ENCODE measurements around the gene BICRA. TPM values are rescaled to one million over a fixed set of nuclear protein-coding genes. Genes with fewer than 3 reads are reported as not detected.
"Not testable (repeated sequence)": the region's sequence is repeated elsewhere in the genome, so short reads cannot be mapped to it uniquely, and the experiment has no call there.

BICRA gene
- total RNA-seq, 2 donors from 2014 or later, result 32.1 to 34.8 TPM

DNA sequence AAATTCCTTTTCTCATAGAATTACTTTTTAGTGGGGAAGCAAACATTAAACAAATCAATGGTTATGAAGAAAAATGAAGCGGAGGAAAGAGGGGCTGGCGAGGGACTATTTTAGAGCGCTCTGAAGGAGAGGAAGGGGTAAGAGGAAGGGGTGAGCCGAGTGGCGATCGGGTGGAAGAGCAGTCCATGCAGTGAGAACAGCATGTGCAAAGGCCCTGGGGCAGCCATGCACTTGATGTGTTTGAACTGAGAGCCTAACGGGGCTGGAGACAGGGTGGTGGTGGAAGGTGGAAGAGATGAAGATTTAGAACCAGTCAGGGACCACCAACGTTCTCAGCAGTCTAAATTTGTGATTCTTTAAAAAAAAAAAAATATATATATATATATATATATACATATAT is 122.0 kb downstream of the BICRA start:
- ATAC-seq (no peak), DNase-seq (no peak)
- no peak overlapping the region for H3K27ac Mint-ChIP-seq
- H3K4me1 Mint-ChIP-seq, result peaks cover 19% of the 10 kb centered on the region
- H3K27me3 Mint-ChIP-seq, result peaks cover 38% of the 10 kb centered on the region
- no peaks in the 10 kb centered on the region for H3K9me3 ChIP-seq (ENCODE audit: control insufficient read depth, low read length, poor library complexity, severe bottlenecking)
- H3K36me3 Mint-ChIP-seq (ENCODE audit: low read depth), result peaks cover 4% of the 10 kb centered on the region
- no peak overlapping the region for H3K4me3 Mint-ChIP-seq

DNA sequence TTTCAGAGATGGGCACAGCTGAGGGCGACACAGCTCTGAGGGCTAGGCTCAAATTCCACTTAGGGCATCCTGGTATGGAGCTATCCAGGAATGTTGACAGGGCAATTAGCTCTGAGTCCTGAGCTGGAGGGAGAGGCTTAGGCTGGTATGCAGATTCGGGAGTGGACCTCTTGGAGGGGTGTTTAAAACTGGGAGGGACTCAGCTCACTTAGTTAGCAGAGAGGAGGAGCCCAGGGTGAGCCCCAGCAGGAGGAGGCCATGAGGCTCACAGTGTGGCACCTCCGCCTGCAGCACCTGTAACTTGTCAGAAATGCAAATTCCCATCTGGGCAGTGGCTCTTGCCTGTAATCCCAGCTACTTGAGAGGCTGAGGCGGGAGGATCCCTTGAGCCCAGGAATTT is 126.2 kb downstream of the BICRA start:
- H3K27ac Mint-ChIP-seq, result no peak overlapping the region
- no peaks in the 10 kb centered on the region for H3K36me3 Mint-ChIP-seq (ENCODE audit: low read depth)
- H3K9me3 ChIP-seq (ENCODE audit: control insufficient read depth, low read length, poor library complexity, severe bottlenecking), result no peaks in the 10 kb centered on the region
- DNase-seq (no peak), ATAC-seq (no peak)
- no peak overlapping the region for H3K4me3 Mint-ChIP-seq
- peaks cover 17% of the 10 kb centered on the region for H3K27me3 Mint-ChIP-seq
- peaks cover 8% of the 10 kb centered on the region for H3K4me1 Mint-ChIP-seq

DNA sequence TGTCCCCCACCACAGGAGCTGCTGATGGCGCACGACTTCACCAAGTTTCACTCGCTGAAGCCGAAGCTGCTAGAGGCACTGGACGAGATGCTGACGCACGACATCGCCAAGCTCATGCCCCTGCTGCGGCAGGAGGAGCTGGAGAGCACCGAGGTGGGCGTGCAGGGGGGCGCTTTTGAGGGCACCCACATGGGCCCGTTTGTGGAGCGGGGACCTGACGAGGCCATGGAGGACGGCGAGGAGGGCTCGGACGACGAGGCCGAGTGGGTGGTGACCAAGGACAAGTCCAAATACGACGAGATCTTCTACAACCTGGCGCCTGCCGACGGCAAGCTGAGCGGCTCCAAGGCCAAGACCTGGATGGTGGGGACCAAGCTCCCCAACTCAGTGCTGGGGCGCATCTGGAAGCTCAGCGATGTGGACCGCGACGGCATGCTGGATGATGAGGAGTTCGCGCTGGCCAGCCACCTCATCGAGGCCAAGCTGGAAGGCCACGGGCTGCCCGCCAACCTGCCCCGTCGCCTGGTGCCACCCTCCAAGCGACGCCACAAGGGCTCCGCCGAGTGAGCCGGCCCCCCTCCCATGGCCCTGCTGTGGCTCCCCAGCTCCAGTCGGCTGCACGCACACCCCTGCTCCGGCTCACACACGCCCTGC is 132.1 kb downstream of the BICRA start:
- peak overlapping the region; percentile 21 for H3K27ac Mint-ChIP-seq

DNA sequence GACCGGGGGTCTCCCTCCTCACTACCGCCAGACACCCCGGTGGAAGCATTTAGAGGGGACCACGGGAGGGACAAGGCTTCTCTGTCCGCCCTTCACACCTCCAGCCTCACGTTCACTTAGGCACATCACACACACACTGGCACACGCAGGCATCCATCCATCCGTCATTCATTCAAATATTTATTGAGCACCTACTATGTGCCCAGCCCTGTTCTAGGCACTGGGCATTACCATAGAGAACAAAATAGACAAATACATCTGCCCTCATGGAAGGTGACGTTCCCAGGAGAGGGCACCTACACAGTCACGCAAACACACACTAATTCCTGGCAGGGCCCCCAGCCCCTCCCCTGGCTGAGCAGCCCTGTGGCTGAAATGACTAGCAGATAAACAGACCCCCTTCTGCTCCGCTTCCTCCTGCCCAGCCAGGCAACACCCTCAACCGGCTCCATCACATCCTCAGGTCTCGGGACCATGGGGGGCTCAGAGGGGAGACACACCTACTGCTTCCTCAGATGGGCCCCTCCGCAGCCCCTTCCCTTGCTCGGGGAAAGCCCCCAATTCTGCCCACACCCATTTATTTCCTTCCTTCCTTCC is 132.7 kb downstream of the BICRA start:
- DNase-seq (no peak), ATAC-seq (no peak)
- Mint-ChIP-seq H3K36me3 (ENCODE audit: low read depth) (peaks cover 2% of the 10 kb centered on the region), H3K4me3 (peak overlapping the region; percentile 41), H3K27ac (no peak overlapping the region), H3K27me3 (no peaks in the 10 kb centered on the region), H3K4me1 (peaks cover 14% of the 10 kb centered on the region)
- H3K9me3 ChIP-seq (ENCODE audit: control insufficient read depth, low read length, poor library complexity, severe bottlenecking), result no peaks in the 10 kb centered on the region

More for the DNA sequence above, 132.1 kb downstream of the BICRA start:
- ATAC-seq (no peak), DNase-seq (no peak)
- Mint-ChIP-seq H3K4me1 (peaks cover 14% of the 10 kb centered on the region), H3K36me3 (ENCODE audit: low read depth) (peaks cover 2% of the 10 kb centered on the region), H3K27me3 (no peaks in the 10 kb centered on the region), H3K4me3 (no peak overlapping the region)
- H3K9me3 ChIP-seq (ENCODE audit: control insufficient read depth, low read length, poor library complexity, severe bottlenecking), result no peaks in the 10 kb centered on the region

DNA sequence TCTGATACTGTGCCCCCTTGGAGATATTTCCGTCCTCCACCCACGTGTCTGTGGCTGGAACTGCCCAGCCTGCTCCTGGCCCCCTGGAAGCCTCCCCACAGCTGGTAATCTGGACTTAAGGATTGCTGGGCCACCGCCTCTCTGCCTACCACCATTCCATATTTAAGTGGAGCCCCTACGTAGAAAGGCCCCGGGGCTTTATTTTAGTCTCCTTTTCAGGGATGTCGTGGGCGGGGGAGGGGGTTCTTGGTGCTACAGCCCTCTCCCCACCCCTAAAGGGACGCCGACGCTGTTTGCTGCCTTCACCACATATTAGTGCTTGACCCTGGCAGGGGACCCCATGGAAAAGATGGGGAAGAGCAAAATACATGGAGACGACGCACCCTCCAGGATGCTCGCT is 133.7 kb downstream of the BICRA start:
- ATAC-seq (no peak), DNase-seq (no peak)
- peaks cover 14% of the 10 kb centered on the region for H3K4me1 Mint-ChIP-seq
- H3K27me3 Mint-ChIP-seq, result no peaks in the 10 kb centered on the region
- H3K4me3 Mint-ChIP-seq, result peak overlapping the region; percentile 79
- H3K9me3 ChIP-seq (ENCODE audit: control insufficient read depth, low read length, poor library complexity, severe bottlenecking), result no peaks in the 10 kb centered on the region
- no peak overlapping the region for H3K27ac Mint-ChIP-seq
- peaks cover 2% of the 10 kb centered on the region for H3K36me3 Mint-ChIP-seq (ENCODE audit: low read depth)

DNA sequence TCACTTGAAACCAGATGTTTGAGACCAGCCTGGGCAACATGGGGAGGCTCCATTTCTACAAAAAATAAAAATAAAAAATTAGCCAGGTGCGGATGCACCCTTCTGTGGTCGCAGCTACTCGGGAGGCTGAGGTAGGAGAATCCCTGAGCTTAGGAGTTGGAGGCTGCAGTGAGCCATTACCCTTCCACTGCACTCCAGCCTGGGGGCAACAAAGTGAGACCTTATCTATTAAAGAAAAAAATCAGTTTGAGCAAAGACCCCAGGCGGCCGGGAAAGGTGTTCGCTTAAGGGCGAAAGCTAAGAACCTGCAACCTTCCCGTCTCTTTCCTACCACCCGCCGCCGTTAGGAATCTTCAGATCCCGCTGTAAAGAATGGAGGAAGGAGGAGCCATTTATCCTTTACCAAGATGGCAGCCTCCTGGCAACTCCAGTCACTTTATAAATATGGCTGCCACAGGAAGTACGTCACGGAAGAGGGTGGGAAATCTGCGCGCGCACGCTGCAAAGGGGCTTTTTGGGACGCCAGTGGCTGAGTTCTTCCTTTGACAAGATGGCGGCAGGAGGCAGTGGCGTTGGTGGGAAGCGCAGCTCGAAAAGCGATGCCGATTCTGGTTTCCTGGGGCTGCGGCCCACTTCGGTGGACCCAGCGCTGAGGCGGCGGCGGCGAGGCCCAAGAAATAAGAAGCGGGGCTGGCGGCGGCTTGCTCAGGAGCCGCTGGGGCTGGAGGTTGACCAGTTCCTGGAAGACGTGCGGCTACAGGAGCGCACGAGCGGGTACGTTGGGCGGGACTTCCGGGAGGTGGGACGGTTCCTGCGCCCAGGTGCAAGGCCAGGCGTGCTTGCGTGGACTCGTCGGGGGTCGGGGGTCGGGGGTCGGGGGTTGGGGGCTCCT is 136.3 kb downstream of the BICRA start, which contains the start of gene NOP53:
Gene NOP53 (plus strand): TSS at position 537 of the 892 bp plus-strand sequence. CDS start 14 bp downstream, at position 551.
- Mint-ChIP-seq H3K4me3 (peak within 1 kb of the TSS; percentile 99), H3K36me3 (ENCODE audit: low read depth) (peaks cover 2% of the 10 kb centered on the region), H3K27me3 (no peaks in the 10 kb centered on the region), H3K4me1 (peaks cover 24% of the 10 kb centered on the region), H3K27ac (peak within 1 kb of the TSS; percentile 99)
- DNase-seq, result peak; percentile 90 to 94 (median 93)
- no peaks in the 10 kb centered on the region for H3K9me3 ChIP-seq (ENCODE audit: control insufficient read depth, low read length, poor library complexity, severe bottlenecking)
- ATAC-seq, result peak; percentile 85

DNA sequence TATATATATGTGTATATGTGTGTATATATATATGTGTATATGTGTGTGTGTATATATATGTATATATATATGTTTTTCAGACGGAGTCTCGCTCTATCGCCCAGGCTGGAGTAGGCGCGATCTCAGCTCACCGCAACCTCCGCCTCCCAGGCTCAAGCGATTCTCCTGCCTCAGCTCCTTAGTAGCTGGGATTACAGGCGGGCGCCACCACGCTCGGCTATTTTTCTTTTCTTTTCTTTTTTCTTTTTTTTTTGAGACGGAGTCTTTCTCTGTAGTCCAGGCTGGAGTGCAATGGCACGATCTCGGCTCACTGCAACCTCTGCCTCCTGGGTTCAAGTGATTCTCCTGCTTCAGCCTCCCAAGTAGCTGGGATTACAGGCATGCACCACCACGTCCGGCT is 137.2 kb downstream of the BICRA start:
- H3K27ac Mint-ChIP-seq, result peak overlapping the region; percentile 99
- H3K4me3 Mint-ChIP-seq, result peak overlapping the region; percentile 99
- DNase-seq; H3K9me3 ChIP-seq (ENCODE audit: control insufficient read depth, low read length, poor library complexity, severe bottlenecking); H3K27me3 Mint-ChIP-seq; ATAC-seq; H3K36me3 Mint-ChIP-seq (ENCODE audit: low read depth): not testable (repeated sequence)
- peaks cover 27% of the 10 kb centered on the region for H3K4me1 Mint-ChIP-seq

DNA sequence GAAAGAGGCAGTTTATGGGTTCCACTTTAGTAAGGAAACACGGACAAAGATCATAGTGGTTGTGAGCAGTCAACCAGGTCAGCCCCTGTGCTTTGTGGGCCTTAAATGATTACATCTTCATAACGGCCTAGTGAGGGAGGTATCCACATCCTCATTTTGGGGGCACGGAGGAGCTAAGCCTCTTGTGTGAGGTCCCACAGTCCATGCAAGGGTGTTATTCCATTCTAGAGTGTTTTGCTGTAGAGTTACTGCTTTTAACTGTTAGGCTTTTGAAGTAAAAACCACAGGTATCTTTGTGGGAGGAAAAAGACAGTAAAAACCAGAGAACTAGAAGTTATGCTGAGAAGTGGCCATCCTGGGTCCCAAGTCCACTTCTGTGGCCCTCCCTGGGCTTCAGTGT is 140.4 kb downstream of the BICRA start:
- peak overlapping the region; percentile 55 for H3K4me3 Mint-ChIP-seq
- no peaks in the 10 kb centered on the region for H3K9me3 ChIP-seq (ENCODE audit: control insufficient read depth, low read length, poor library complexity, severe bottlenecking)
- peaks cover 4% of the 10 kb centered on the region for H3K36me3 Mint-ChIP-seq (ENCODE audit: low read depth)
- H3K27ac Mint-ChIP-seq, result peak overlapping the region; percentile 91
- no peaks in the 10 kb centered on the region for H3K27me3 Mint-ChIP-seq
- no peak for ATAC-seq
- H3K4me1 Mint-ChIP-seq, result peaks cover 20% of the 10 kb centered on the region
- DNase-seq, result no peak

DNA sequence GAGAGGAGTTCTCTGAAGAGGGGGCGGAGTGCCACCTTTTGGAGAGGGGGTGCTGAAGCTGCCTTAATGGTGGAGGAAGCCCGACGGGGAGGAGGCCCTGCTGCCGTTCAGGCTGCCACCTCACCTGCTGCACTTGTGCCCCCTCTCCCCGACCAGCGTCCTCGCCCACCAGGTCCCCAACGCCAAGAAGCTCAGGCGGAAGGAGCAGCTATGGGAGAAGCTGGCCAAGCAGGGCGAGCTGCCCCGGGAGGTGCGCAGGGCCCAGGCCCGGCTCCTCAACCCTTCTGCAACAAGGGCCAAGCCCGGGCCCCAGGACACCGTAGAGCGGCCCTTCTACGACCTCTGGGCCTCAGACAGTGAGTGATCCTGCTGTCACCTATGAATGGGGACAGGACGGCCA is 141.8 kb downstream of the BICRA start:
- H3K4me3 Mint-ChIP-seq, result peak overlapping the region; percentile 31
- peaks cover 2% of the 10 kb centered on the region for H3K36me3 Mint-ChIP-seq (ENCODE audit: low read depth)
- no peaks in the 10 kb centered on the region for H3K27me3 Mint-ChIP-seq
- no peak overlapping the region for H3K27ac Mint-ChIP-seq
- peaks cover 15% of the 10 kb centered on the region for H3K4me1 Mint-ChIP-seq
- no peak for ATAC-seq
- no peak for DNase-seq
- H3K9me3 ChIP-seq (ENCODE audit: control insufficient read depth, low read length, poor library complexity, severe bottlenecking), result no peaks in the 10 kb centered on the region

DNA sequence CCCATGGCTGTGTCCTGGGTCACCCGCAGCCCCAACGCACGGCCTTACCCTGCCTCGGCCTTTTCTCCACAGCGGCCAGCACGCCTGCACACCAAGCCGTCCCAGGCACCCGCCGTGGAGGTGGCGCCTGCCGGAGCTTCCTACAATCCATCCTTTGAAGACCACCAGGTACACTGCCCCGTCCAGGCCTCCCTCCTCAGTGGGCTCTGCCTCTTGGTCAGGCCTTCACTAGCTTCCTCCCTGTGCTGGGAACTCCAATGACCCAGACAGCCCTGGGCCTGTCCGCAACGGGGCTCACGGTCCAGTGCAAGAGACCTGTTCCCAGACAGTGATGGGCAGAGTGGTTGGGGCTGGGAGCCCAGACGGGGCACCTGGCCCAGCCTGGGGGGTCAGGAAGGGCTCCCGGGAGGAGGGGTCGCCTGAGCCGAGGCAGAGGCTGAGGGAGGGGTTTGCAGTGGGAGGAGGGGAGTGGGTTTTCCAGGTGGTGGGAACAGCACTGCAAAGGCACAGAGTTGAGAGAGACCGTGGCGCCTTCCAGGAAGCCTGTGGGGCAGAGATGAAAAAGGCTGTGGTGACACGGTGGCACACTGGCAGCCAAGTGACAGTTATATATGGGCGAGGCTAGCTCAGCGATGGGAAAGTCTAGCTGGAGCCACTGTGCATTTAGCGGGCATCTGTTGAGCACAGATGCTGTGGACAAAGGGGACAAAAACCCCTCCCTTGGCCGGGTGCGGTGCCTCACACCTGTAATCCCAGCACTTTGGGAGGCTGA is 143.7 kb downstream of the BICRA start:
- DNase-seq (no peak), ATAC-seq (no peak)
- no peaks in the 10 kb centered on the region for H3K9me3 ChIP-seq (ENCODE audit: control insufficient read depth, low read length, poor library complexity, severe bottlenecking)
- Mint-ChIP-seq H3K4me3 (no peak overlapping the region), H3K27me3 (no peaks in the 10 kb centered on the region), H3K27ac (peak overlapping the region; percentile 89), H3K36me3 (ENCODE audit: low read depth) (peaks cover 9% of the 10 kb centered on the region), H3K4me1 (peaks cover 19% of the 10 kb centered on the region)

All from T-helper 17 cell (primary cell).